ENCODE results near the gene WNT3.

GRCh38 chr17:46812624-46813318 is 5.7 kb downstream of the WNT3 start:
- TF ChIP-seq CTCF (IDR thresholded peaks at IDR 0.05) (no peak), POLR2A (IDR thresholded peaks at IDR 0.05) (no peak)

Data from uterus (tissue), 2 donors.